Transverse colon (tissue), 4 donors: Measurements from ENCODE around the gene ENTR1.

Source experiments
- CTCF ChIP-seq, 5 experiments: fragments of 200-600 bp in 3 of 5; fragments of 450-650 bp in 2 of 5; sonication (generic) in 3 of 5; IDR thresholded peaks; 1 replicate in 2 of 5; 2 replicates in 3 of 5; pipeline ENCODE4 v1.5.1; 2016 to 2017; ENCODE audit warnings: antibody characterized with exemption in 5 of 5, inconsistent platforms in 3 of 5, mild to moderate bottlenecking in 2 of 5, moderate library complexity in 1 of 5
- EP300 ChIP-seq: sonication (generic); formaldehyde crosslinking; IDR thresholded peaks from one replicate; pipeline ENCODE4 v1.6.1; 2017; ENCODE audit warnings: antibody characterized with exemption, low read depth
- POLR2A ChIP-seq: fragments of 450-650 bp; IDR thresholded peaks from one replicate; pipeline ENCODE4 v1.6.1; 2016; ENCODE audit warnings: antibody characterized with exemption, mild to moderate bottlenecking, moderate library complexity
- POLR2AphosphoS5 ChIP-seq, 3 donors: sonication (generic); formaldehyde crosslinking; IDR thresholded peaks; one replicate each; pipeline ENCODE4 v1.6.1; 2016; ENCODE audit warnings: antibody characterized with exemption in 3 of 3

- no peak for TF ChIP-seq POLR2A
- TF ChIP-seq CTCF (IDR thresholded peaks at IDR 0.05), result no peak
- TF ChIP-seq POLR2AphosphoS5 (IDR thresholded peaks at IDR 0.05), result no peak
- no peak for TF ChIP-seq EP300
Observed at GRCh38 chr9:136364942-136365774, 45.3 kb downstream of the ENTR1 start.
